DMS 273 (cell line): ENCODE measurements around the gene VSIG10L2.

ENCODE experiments used
- DNase-seq: peaks from one replicate; lab custom pipeline; 2025; ENCODE audit not compliant: unreplicated experiment; lab: John Stamatoyannopoulos, UW

Gene VSIG10L2

GRCh38 chr11:125999234-125999880 lies 53.5 kb downstream of the VSIG10L2 start:
- DNase-seq: no peak

GRCh38 chr11:126002181-126002580 lies 56.3 kb downstream of the VSIG10L2 start:
- no peak for DNase-seq
